Measurements from ENCODE around the gene FCN1.

DNA sequence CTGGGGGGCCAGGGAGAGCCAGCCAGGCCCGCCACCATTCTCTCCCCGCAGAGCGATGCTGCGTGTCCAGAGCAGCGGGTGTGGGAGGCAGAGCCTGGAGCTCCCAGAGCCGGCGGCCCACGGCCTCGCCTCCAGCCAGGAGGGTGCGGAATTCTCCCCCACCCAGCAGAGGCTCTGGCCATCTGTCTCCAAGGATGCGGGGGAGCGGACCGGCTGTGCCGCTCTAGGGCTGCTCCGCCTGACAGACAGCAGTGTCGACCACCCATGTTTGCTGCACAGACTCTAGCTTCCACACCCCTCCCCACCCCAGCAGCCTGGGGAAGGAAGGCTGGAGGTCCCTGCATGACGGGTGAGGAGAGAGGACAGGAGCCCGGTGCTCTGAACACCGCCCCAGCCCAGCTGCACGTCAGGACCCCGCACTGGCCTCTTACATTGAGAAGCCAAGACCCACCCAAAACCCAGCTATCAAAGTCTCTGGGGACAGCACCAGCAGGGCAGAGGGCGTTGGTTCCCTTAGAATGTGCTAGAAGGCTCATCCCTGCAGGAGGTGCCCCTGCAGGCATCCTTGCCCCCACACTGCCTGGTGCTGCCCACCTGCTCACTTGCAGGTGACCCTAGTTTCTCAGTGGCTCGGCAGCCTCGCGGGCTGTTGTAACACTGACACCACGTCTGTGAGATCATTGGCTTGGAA is 29.7 kb upstream of the FCN1 start:
- TF ChIP-seq POLR2A (IDR thresholded peaks at IDR 0.05; ENCODE audit: control extremely low read depth in 1 of 2, low read depth in 2 of 2, low read length in 2 of 2): no peak
- no peak for TF ChIP-seq MAFK (IDR thresholded peaks at IDR 0.05; ENCODE audit: low read depth, low read length)
- TF ChIP-seq RNF2 (IDR thresholded peaks at IDR 0.05; ENCODE audit: borderline replicate concordance, low read depth, low read length, missing control alignments, poor library complexity, severe bottlenecking): no peak
- TF ChIP-seq, protein P1, sequence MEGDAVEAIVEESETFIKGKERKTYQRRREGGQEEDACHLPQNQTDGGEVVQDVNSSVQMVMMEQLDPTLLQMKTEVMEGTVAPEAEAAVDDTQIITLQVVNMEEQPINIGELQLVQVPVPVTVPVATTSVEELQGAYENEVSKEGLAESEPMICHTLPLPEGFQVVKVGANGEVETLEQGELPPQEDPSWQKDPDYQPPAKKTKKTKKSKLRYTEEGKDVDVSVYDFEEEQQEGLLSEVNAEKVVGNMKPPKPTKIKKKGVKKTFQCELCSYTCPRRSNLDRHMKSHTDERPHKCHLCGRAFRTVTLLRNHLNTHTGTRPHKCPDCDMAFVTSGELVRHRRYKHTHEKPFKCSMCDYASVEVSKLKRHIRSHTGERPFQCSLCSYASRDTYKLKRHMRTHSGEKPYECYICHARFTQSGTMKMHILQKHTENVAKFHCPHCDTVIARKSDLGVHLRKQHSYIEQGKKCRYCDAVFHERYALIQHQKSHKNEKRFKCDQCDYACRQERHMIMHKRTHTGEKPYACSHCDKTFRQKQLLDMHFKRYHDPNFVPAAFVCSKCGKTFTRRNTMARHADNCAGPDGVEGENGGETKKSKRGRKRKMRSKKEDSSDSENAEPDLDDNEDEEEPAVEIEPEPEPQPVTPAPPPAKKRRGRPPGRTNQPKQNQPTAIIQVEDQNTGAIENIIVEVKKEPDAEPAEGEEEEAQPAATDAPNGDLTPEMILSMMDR (IDR thresholded peaks at IDR 0.05; ENCODE audit: control extremely low read depth in 1 of 3, insufficient read depth in 1 of 3, low read depth in 1 of 3, low read length in 3 of 3): no peak
- TF ChIP-seq TAF7 (optimal IDR thresholded peaks at IDR 0.05; ENCODE audit: borderline replicate concordance, low read depth, low read length): no peak
- TF ChIP-seq BCL11A (IDR thresholded peaks at IDR 0.05; ENCODE audit: low read depth in 2 of 2, low read length in 2 of 2): no peak
- TF ChIP-seq, protein P2, sequence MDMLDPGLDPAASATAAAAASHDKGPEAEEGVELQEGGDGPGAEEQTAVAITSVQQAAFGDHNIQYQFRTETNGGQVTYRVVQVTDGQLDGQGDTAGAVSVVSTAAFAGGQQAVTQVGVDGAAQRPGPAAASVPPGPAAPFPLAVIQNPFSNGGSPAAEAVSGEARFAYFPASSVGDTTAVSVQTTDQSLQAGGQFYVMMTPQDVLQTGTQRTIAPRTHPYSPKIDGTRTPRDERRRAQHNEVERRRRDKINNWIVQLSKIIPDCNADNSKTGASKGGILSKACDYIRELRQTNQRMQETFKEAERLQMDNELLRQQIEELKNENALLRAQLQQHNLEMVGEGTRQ (IDR thresholded peaks at IDR 0.05; ENCODE audit: low read length): no peak
- no peak for TF ChIP-seq POLR2AphosphoS5 (IDR thresholded peaks at IDR 0.05; ENCODE audit: low read depth, low read length)
- no peak for TF ChIP-seq FOSL1 (IDR thresholded peaks at IDR 0.05; ENCODE audit: insufficient read depth, low read depth, low read length)
- TF ChIP-seq, protein P3, sequence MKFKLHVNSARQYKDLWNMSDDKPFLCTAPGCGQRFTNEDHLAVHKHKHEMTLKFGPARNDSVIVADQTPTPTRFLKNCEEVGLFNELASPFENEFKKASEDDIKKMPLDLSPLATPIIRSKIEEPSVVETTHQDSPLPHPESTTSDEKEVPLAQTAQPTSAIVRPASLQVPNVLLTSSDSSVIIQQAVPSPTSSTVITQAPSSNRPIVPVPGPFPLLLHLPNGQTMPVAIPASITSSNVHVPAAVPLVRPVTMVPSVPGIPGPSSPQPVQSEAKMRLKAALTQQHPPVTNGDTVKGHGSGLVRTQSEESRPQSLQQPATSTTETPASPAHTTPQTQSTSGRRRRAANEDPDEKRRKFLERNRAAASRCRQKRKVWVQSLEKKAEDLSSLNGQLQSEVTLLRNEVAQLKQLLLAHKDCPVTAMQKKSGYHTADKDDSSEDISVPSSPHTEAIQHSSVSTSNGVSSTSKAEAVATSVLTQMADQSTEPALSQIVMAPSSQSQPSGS (IDR thresholded peaks at IDR 0.05; ENCODE audit: low read length): no peak
- no peak for TF ChIP-seq EZH2 (IDR thresholded peaks at IDR 0.05; ENCODE audit: low read depth, low read length, severe bottlenecking)
- TF ChIP-seq, protein P4, sequence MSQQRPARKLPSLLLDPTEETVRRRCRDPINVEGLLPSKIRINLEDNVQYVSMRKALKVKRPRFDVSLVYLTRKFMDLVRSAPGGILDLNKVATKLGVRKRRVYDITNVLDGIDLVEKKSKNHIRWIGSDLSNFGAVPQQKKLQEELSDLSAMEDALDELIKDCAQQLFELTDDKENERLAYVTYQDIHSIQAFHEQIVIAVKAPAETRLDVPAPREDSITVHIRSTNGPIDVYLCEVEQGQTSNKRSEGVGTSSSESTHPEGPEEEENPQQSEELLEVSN (IDR thresholded peaks at IDR 0.05): no peak

Measured in H1 (cell line).